HuH-7 (cell line): ENCODE results near the gene OR10P1.

Experiments used
- DNase-seq: peaks from one replicate; pipeline ENCODE4 v3.0.0; 2011; ENCODE audit warnings: low spot score

The OR10P1 gene

GRCh38 chr12:55684761-55685370, 48.2 kb downstream of the OR10P1 start:
- no peak for DNase-seq

- DNase-seq, result no peak
These were observed 49.0 kb downstream of the OR10P1 start for GRCh38 chr12:55685671-55686070.

GRCh38 chr12:55686366-55687010, 49.8 kb downstream of the OR10P1 start:
- no peak for DNase-seq
